MM.1S (cell line): ENCODE results near the gene PPP1R12B.
"Not testable (repeated sequence)": the region's sequence is repeated elsewhere in the genome, so short reads cannot be mapped to it uniquely, and the experiment has no call there.

Source experiments
- CTCF ChIP-seq: fragments of 300-600 bp; sonication (generic); IDR thresholded peaks from 2 replicates; pipeline ENCODE4 v1.5.1; 2016; ENCODE audit warnings: antibody characterized with exemption, low read length, mixed read lengths
- EZH2 ChIP-seq: fragments of 300-600 bp; sonication (generic); optimal IDR thresholded peaks from 2 replicates; pipeline ENCODE3; 2017; ENCODE audit warnings: low read depth, mild to moderate bottlenecking, antibody characterized with exemption, low read length, mixed read lengths
- EZH2phosphoT487 ChIP-seq: fragments of 300-600 bp; sonication (generic); IDR thresholded peaks from 2 replicates; pipeline ENCODE4 v1.6.1; 2018; ENCODE audit warnings: antibody characterized with exemption, low read length

GRCh38 chr1:202499997-202500396 lies 151.5 kb downstream of the PPP1R12B start:
- TF ChIP-seq CTCF, EZH2, EZH2phosphoT487: not testable (repeated sequence)
